DND-41 (cell line): ENCODE data around the gene CD109.
"Not testable (repeated sequence)": the region's sequence is repeated elsewhere in the genome, so short reads cannot be mapped to it uniquely, and the experiment has no call there.

Experiments used
- CTCF ChIP-seq: IDR thresholded peaks from 2 replicates; pipeline ENCODE4 v1.5.1; 2012; ENCODE audit warnings: borderline replicate concordance, low read length, moderate library complexity, mild to moderate bottlenecking; ENCODE audit not compliant: poor library complexity, severe bottlenecking; ENCODE audit errors: extremely low read depth
- EZH2 ChIP-seq: IDR thresholded peaks from 3 replicates; pipeline ENCODE4 v1.6.1; 2012; ENCODE audit warnings: borderline replicate concordance, low read depth, mild to moderate bottlenecking, moderate library complexity, low read length, inconsistent platforms; ENCODE audit not compliant: severe bottlenecking

GRCh38 chr6:73683574-73683973 is 12.4 kb upstream of the CD109 start:
- TF ChIP-seq CTCF, EZH2: not testable (repeated sequence)
